SK-N-SH (cell line): ENCODE measurements around the gene SPTLC2. TPM values are rescaled to one million over a fixed set of nuclear protein-coding genes. Genes with fewer than 3 reads are reported as not detected.
"Not testable (repeated sequence)": the region's sequence is repeated elsewhere in the genome, so short reads cannot be mapped to it uniquely, and the experiment has no call there.

Experiments used
- CTCF ChIA-PET: fragments of 300-600, 350-600 bp; formaldehyde crosslinking; extraction: SDS; loops from one replicate; lab custom pipeline; 2021; lab: Yijun Ruan, JAX
- POLR2A ChIA-PET: fragments of 350-600 bp; sonication (Branson Sonifier 250); formaldehyde crosslinking; extraction: SDS; loops from one replicate; lab custom pipeline; 2020; ENCODE audit warnings: antibody characterized with exemption, inconsistent platforms; lab: Yijun Ruan, JAX
- DNase-seq: peaks from one replicate; pipeline ENCODE4 v3.0.0; 2012
- H2AFZ ChIP-seq: fragments of 200-600 bp; sonication (generic); 2 replicates; pipeline ENCODE4 v1.8.1; 2016; ENCODE audit warnings: antibody characterized with exemption, mild to moderate bottlenecking, low read depth
- H3F3A ChIP-seq: fragments of 200-600 bp; sonication (generic); replicated peaks from 2 replicates; pipeline ENCODE3; 2016; ENCODE audit warnings: antibody characterized with exemption, mild to moderate bottlenecking; ENCODE audit not compliant: insufficient read depth
- H3K27ac ChIP-seq, 2 experiments: fragments of 200-500 bp in 1 of 2; fragments of 200-600 bp in 1 of 2; sonication (Bioruptor generic) in 1 of 2; sonication (generic), shearing (Covaris generic) in 1 of 2; 2 replicates each; pipeline versions ENCODE4 v1.5.1 to v1.6.1; 2014 to 2016; ENCODE audit warnings: low read depth in 2 of 2, inconsistent platforms in 1 of 2, low read length in 1 of 2, mild to moderate bottlenecking in 1 of 2, mixed read lengths in 1 of 2
- H3K27me3 ChIP-seq: fragments of 200-600 bp; sonication (generic), shearing (Covaris generic); 2 replicates; pipeline ENCODE4 v1.6.1; 2016; ENCODE audit warnings: mixed run types; ENCODE audit not compliant: insufficient read depth
- H3K36me3 ChIP-seq, 2 experiments: fragments of 200-500 bp in 1 of 2; fragments of 200-600 bp in 1 of 2; sonication (Bioruptor generic) in 1 of 2; sonication (generic) in 1 of 2; replicated peaks in 1 of 2; 2 replicates each; pipeline versions ENCODE3 to v1.5.1; 2014 to 2016; ENCODE audit warnings: low read length in 1 of 2, mild to moderate bottlenecking in 1 of 2; ENCODE audit not compliant: insufficient read depth in 2 of 2, control insufficient read depth in 1 of 2
- H3K4me1 ChIP-seq, 2 experiments: fragments of 200-500 bp in 1 of 2; fragments of 200-600 bp in 1 of 2; sonication (Bioruptor generic) in 1 of 2; sonication (generic), shearing (Covaris generic) in 1 of 2; 2 replicates each; pipeline versions ENCODE4 v1.5.1 to v1.6.1; 2014 to 2016; ENCODE audit warnings: low read depth in 1 of 2, low read length in 1 of 2, mixed run types in 1 of 2; ENCODE audit not compliant: insufficient read depth in 2 of 2, control insufficient read depth in 1 of 2
- H3K4me2 ChIP-seq: fragments of 200-600 bp; sonication (generic), shearing (Covaris generic); 2 replicates; pipeline ENCODE4 v1.6.1; 2017; ENCODE audit warnings: mixed run types
- H3K4me3 ChIP-seq, 2 experiments: fragments of 200-500 bp in 1 of 2; fragments of 200-600 bp in 1 of 2; sonication (Bioruptor generic) in 1 of 2; sonication (generic), shearing (Covaris generic) in 1 of 2; 2 replicates each; pipeline versions ENCODE4 v1.5.1 to v1.8.1; 2014 to 2016; ENCODE audit warnings: low read depth in 2 of 2, inconsistent platforms in 1 of 2, low read length in 1 of 2, mild to moderate bottlenecking in 1 of 2, mixed read lengths in 1 of 2, moderate library complexity in 1 of 2
- H3K79me2 ChIP-seq: fragments of 200-600 bp; sonication (generic); 2 replicates; pipeline ENCODE4 v1.8.1; 2017; ENCODE audit warnings: mild to moderate bottlenecking; ENCODE audit not compliant: insufficient read depth
- H3K9ac ChIP-seq: fragments of 200-600 bp; sonication (generic); 2 replicates; pipeline ENCODE4 v1.6.1; 2017; ENCODE audit warnings: mixed run types
- H3K9me2 ChIP-seq: fragments of 200-600 bp; sonication (generic); 2 replicates; pipeline ENCODE4 v1.6.1; 2017; ENCODE audit warnings: mixed run types
- H3K9me3 ChIP-seq: fragments of 200-600 bp; sonication (generic); 2 replicates; pipeline ENCODE4 v1.6.1; 2017; ENCODE audit warnings: mixed run types, mild to moderate bottlenecking, moderate library complexity
- H4K20me1 ChIP-seq: fragments of 200-600 bp; sonication (generic); 2 replicates; pipeline ENCODE4 v1.6.1; 2017; ENCODE audit warnings: mild to moderate bottlenecking, mixed run types; ENCODE audit not compliant: insufficient read depth
- CHD2 ChIP-seq: fragments of 150-350 bp; IDR thresholded peaks from 2 replicates; pipeline ENCODE4 v1.6.1; 2018; ENCODE audit warnings: low read length; ENCODE audit not compliant: partially characterized antibody
- ELF1 ChIP-seq: IDR thresholded peaks from 2 replicates; pipeline ENCODE4 v1.4.0; 2012
- EP300 ChIP-seq, 2 experiments: IDR thresholded peaks; 2 replicates each; pipeline versions ENCODE4 v1.4.0 to v1.6.1; 2012; ENCODE audit warnings: borderline replicate concordance in 1 of 2, low read depth in 1 of 2, low read length in 1 of 2
- EZH2phosphoT487 ChIP-seq: fragments of 200-600 bp; sonication (generic); IDR thresholded peaks from 2 replicates; pipeline ENCODE4 v1.6.1; 2017; ENCODE audit warnings: low read depth, mixed run types, mild to moderate bottlenecking, antibody characterized with exemption, moderate library complexity, borderline replicate concordance
- FOSL2 ChIP-seq: IDR thresholded peaks from 2 replicates; pipeline ENCODE4 v1.4.0; 2012; ENCODE audit warnings: low read depth, mild to moderate bottlenecking, moderate library complexity, borderline replicate concordance
- GABPA ChIP-seq: IDR thresholded peaks from 2 replicates; pipeline ENCODE4 v1.4.0; 2012; ENCODE audit warnings: low read depth, mild to moderate bottlenecking
- GATA2 ChIP-seq: sonication (generic); formaldehyde crosslinking; IDR thresholded peaks from 2 replicates; pipeline ENCODE4 v1.5.0; 2020; ENCODE audit warnings: mild to moderate bottlenecking, missing genetic modification reagents
- JUND ChIP-seq: IDR thresholded peaks from 2 replicates; pipeline ENCODE4 v1.4.0; 2012
- MEF2A ChIP-seq: IDR thresholded peaks from 2 replicates; pipeline ENCODE4 v1.4.0; 2012; ENCODE audit warnings: low read depth, borderline replicate concordance
- NFIC ChIP-seq: IDR thresholded peaks from 2 replicates; pipeline ENCODE4 v1.4.0; 2012; ENCODE audit warnings: borderline replicate concordance
- POLR2AphosphoS5 ChIP-seq: IDR thresholded peaks from 2 replicates; pipeline ENCODE4 v1.6.1; 2012; ENCODE audit warnings: low read depth, low read length
- RCOR1 ChIP-seq: fragments of 150-350 bp; IDR thresholded peaks from 2 replicates; pipeline ENCODE4 v1.6.1; 2017; ENCODE audit warnings: antibody characterized with exemption, low read length
- RFX5 ChIP-seq: IDR thresholded peaks from 2 replicates; pipeline ENCODE4 v1.6.1; 2012; ENCODE audit warnings: mild to moderate bottlenecking, improper control_type of control experiment, low read length
- RXRA ChIP-seq: IDR thresholded peaks from 2 replicates; pipeline ENCODE4 v1.4.0; 2012; ENCODE audit warnings: low read depth, mild to moderate bottlenecking, borderline replicate concordance
- SIN3A ChIP-seq: IDR thresholded peaks from 2 replicates; pipeline ENCODE4 v1.6.1; 2012; ENCODE audit warnings: low read depth, mild to moderate bottlenecking, low read length, moderate library complexity, borderline replicate concordance
- TCF12 ChIP-seq: IDR thresholded peaks from 2 replicates; pipeline ENCODE4 v1.4.0; 2012
- TEAD4 ChIP-seq: IDR thresholded peaks from 2 replicates; pipeline ENCODE4 v1.4.0; 2012; ENCODE audit warnings: mild to moderate bottlenecking, borderline replicate concordance; ENCODE audit not compliant: insufficient read depth
- WGBS: methylation state at CpG from one replicate; pipeline ENCODE4 v1.1.6; 2017; ENCODE audit warnings: low lambda C conversion rate; 5-methylcytosine and 5-hydroxymethylcytosine counted together
- polyA plus RNA-seq, 3 experiments: library from polyadenylated mRNA; depleted of rRNA; stranded (reverse); fragments of >200 nt; gene quantifications; 2 replicates each; pipeline ENCODE4 v1.2.3, GENCODE V29; 2012
- TF ChIP-seq, protein P1 (sequence below): IDR thresholded peaks from 2 replicates; pipeline ENCODE4 v1.4.0; 2012; ENCODE audit warnings: low read depth

The SPTLC2 gene
- polyA plus RNA-seq, 1 of the 3 experiments (the other 2 are of a cell fraction): 10.2 TPM

DNA sequence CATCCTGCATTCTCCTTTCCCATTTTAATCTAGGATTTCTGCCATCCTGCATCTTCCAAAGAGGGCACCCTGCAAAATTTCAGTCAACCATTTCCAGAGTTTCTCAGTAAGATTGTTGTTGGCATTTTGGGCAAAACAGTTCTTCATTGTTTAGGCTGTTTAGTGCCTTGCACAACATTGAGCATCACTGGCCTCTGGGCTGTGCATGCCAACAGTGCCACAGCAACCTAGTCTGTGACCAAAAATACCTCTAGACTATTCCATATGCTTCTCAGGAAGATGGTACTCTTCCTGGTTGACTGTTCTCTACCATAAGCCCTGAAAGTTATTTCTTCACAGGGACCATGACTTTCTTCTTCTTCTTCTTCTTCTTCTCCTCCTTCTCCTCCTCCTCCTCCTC is 85.4 kb downstream of the SPTLC2 start:
- no peak for DNase-seq
- TF ChIP-seq MEF2A (no peak), SIN3A (no peak), GABPA (no peak), TEAD4 (no peak), NFIC (no peak)
- TF ChIP-seq, all 33 proteins: peak for 0
- no peak overlapping the region for H3K27ac ChIP-seq
- H3K4me1 ChIP-seq: no peaks in the 10 kb centered on the region
- H3K4me2 ChIP-seq: no peak overlapping the region
- H4K20me1 ChIP-seq: no peaks in the 10 kb centered on the region
- H3K36me3 ChIP-seq: peaks cover 0 to 17% of the 10 kb centered on the region in 2 experiments
- CTCF ChIA-PET: no interaction called here
- no peak overlapping the region for H3K4me3 ChIP-seq
- no peak overlapping the region for H2AFZ ChIP-seq
- no peak overlapping the region for H3K9ac ChIP-seq
- H3K79me2 ChIP-seq: peaks cover 34% of the 10 kb centered on the region; the same call in 1 of the 2 replicates
- H3K9me3 ChIP-seq: no peaks in the 10 kb centered on the region
- no peaks in the 10 kb centered on the region for H3F3A ChIP-seq
- POLR2A ChIA-PET: no interaction called here
- no peaks in the 10 kb centered on the region for H3K27me3 ChIP-seq
- H3K9me2 ChIP-seq: no peaks in the 10 kb centered on the region

DNA sequence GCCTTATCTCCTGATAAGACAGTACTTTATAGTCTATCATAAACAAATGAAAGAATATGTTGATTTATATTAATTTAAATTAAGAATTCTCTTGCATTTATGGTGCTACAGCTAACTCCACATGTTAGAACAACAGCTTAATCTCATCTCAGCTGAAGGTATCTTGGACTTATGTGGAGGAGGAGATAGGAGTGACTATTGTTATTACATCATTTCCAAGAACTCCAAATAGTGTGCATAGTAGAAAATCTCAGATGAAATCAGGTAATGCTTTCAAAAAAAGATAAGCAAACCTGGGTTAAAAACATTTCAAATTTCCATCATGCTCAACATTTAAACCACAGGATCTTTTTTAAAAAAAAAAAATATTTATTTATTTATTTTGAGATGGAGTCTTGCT is 86.5 kb downstream of the SPTLC2 start:
- POLR2A ChIA-PET: no interaction called here
- H4K20me1 ChIP-seq: no peaks in the 10 kb centered on the region
- CTCF ChIA-PET: interaction anchor here (1.3 kb wide), 1 partner anchor 75 kb away, joined by 4 read pairs; no protein-coding TSS in a partner anchor
- TF ChIP-seq SIN3A (no peak), RXRA (no peak), JUND (no peak), GATA2 (CRISPR knock-in tag) (no peak), TCF12 (no peak), FOSL2 (no peak), RCOR1 (no peak), GABPA (no peak), RFX5 (no peak), EP300 (IDR thresholded peaks at IDR 0.05; ENCODE audit: borderline replicate concordance in 1 of 2, low read depth in 1 of 2, low read length in 1 of 2) (no peak), ELF1 (no peak)
- TF ChIP-seq, protein P1, sequence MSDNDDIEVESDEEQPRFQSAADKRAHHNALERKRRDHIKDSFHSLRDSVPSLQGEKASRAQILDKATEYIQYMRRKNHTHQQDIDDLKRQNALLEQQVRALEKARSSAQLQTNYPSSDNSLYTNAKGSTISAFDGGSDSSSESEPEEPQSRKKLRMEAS: no peak
- H3K27me3 ChIP-seq: no peaks in the 10 kb centered on the region
- H3F3A ChIP-seq: no peaks in the 10 kb centered on the region
- H3K79me2 ChIP-seq: peaks cover 31% of the 10 kb centered on the region; the same call in 1 of the 2 replicates
- no peak overlapping the region for H3K4me3 ChIP-seq
- H3K27ac ChIP-seq: no peak overlapping the region
- no peaks in the 10 kb centered on the region for H3K9me2 ChIP-seq
- no peak overlapping the region for H3K9ac ChIP-seq
- no peaks in the 10 kb centered on the region for H3K4me1 ChIP-seq
- DNase-seq: no peak
- H2AFZ ChIP-seq: no peak overlapping the region
- no peaks in the 10 kb centered on the region for H3K9me3 ChIP-seq
- H3K36me3 ChIP-seq: peaks cover 0 to 17% of the 10 kb centered on the region in 2 experiments
- H3K4me2 ChIP-seq: no peak overlapping the region

DNA sequence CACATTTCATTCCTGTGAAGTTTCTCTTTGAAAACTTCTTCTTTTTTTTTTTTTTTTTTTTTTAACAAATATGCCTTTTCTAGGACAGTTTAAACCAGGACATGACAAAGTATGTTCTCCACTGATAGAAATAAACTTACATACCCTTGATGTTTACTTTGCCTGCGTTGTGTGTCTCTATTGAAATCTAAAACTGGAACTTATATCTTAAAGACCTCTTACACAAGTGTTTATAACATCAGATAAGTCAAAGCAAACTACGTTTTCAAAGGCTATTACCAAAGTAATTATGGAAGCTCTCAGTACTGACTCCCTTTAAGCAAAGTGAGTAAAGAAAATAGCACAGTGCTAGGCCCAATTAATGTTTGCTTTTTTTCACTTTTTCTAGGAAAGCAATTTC is 87.2 kb downstream of the SPTLC2 start:
- H3K4me2 ChIP-seq: no peak overlapping the region
- no peak overlapping the region for H3K4me3 ChIP-seq
- peaks cover 35% of the 10 kb centered on the region; the same call in 1 of the 2 replicates for H3K79me2 ChIP-seq
- no peaks in the 10 kb centered on the region for H3F3A ChIP-seq
- H3K27me3 ChIP-seq: no peaks in the 10 kb centered on the region
- 80% methylated on average over 2 of the region's 2 CpGs for WGBS
- no peaks in the 10 kb centered on the region for H3K9me2 ChIP-seq
- ChIA-PET CTCF (interaction anchor here (1.3 kb wide), 1 partner anchor 76 kb away, joined by 4 read pairs; no protein-coding TSS in a partner anchor), POLR2A (no interaction called here)
- peaks cover 0 to 17% of the 10 kb centered on the region in 2 experiments for H3K36me3 ChIP-seq
- no peaks in the 10 kb centered on the region for H3K9me3 ChIP-seq
- no peak overlapping the region for H2AFZ ChIP-seq
- no peak for TF ChIP-seq POLR2AphosphoS5
- TF ChIP-seq GATA2 (CRISPR knock-in tag): no peak
- no peak for TF ChIP-seq EZH2phosphoT487
- TF ChIP-seq CHD2: no peak
- TF ChIP-seq SIN3A: no peak
- no peak overlapping the region for H3K9ac ChIP-seq
- H3K4me1 ChIP-seq: no peaks in the 10 kb centered on the region
- H4K20me1 ChIP-seq: no peaks in the 10 kb centered on the region
- no peak overlapping the region for H3K27ac ChIP-seq
- DNase-seq: no peak

DNA sequence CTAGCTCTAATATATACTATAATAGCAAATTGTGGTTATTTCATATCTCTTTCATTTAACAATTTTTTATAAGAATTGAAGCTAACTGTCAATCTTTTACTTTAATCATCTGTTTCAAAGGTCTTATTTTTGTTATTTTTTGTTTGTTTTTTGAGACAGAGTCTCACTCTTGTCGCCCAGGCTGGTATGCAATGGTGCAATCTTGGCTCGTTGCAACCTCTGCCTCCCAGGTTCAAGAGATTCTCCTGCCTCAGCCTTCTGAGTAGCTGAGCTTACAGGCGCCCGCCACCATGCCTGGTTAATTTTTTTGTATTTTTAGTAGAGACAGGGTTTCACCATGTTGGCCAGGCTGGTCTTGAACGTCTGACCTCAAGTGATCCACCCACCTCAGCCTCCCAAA is 87.7 kb downstream of the SPTLC2 start:
- DNase-seq, H3K4me3 ChIP-seq, H3K27me3 ChIP-seq, H3K4me2 ChIP-seq, H3K9me3 ChIP-seq, H3K4me1 ChIP-seq, H4K20me1 ChIP-seq, H2AFZ ChIP-seq, H3K9ac ChIP-seq, CTCF ChIA-PET, H3K27ac ChIP-seq, H3K9me2 ChIP-seq, H3F3A ChIP-seq, POLR2A ChIA-PET: not testable (repeated sequence)
- Histone ChIP-seq H3K79me2 (peaks cover 39% of the 10 kb centered on the region; the same call in 1 of the 2 replicates), H3K36me3 (peaks cover 0 to 15% of the 10 kb centered on the region in 2 experiments)
- WGBS: 90% methylated on average over 5 of the region's 5 CpGs
